H1 (cell line): ENCODE results near the gene MRPL34. TPM values are rescaled to one million over a fixed set of nuclear protein-coding genes. Genes with fewer than 3 reads are reported as not detected.

Experiments
- CTCF ChIA-PET: fragments of 300-600 bp; sonication (Branson Sonifier 250); formaldehyde crosslinking; loops from one replicate; lab custom pipeline; 2021; ENCODE audit not compliant: partially characterized antibody; lab: Charles Lee
- POLR2A ChIA-PET: fragments of 300-600 bp; sonication (Branson Sonifier 250); formaldehyde crosslinking; loops from one replicate; lab custom pipeline; 2021; ENCODE audit warnings: inconsistent platforms; ENCODE audit not compliant: partially characterized antibody; lab: Charles Lee
- DNase-seq, 2 experiments: peaks; one replicate each; pipeline versions ENCODE4 v3.0.0 to v3.0.0-alpha.2; 2010 to 2022; ENCODE audit warnings: low spot score in 2 of 2, low read depth in 1 of 2, mixed read lengths in 1 of 2
- FAIRE-seq: peaks from 2 replicates; lab custom pipeline; 2011; peaks lifted over from hg19 to GRCh38; lab: Jason Lieb, UNC
- H2AFZ ChIP-seq: 2 replicates; pipeline ENCODE4 v1.8.1; 2012; ENCODE audit warnings: low read length, inconsistent platforms
- H2AK5ac ChIP-seq: 2 replicates; pipeline ENCODE4 v1.6.1; 2013; ENCODE audit warnings: low read depth, low read length
- H2BK120ac ChIP-seq: replicated peaks from 2 replicates; pipeline ENCODE3; 2013; ENCODE audit warnings: low read depth, low read length, inconsistent platforms
- H2BK12ac ChIP-seq: 2 replicates; pipeline ENCODE4 v1.6.1; 2013; ENCODE audit warnings: low read depth, low read length
- H2BK15ac ChIP-seq: 2 replicates; pipeline ENCODE4 v1.6.1; 2013; ENCODE audit warnings: low read length
- H2BK20ac ChIP-seq: 2 replicates; pipeline ENCODE4 v1.6.1; 2013; ENCODE audit warnings: low read length
- H2BK5ac ChIP-seq: 2 replicates; pipeline ENCODE4 v1.6.1; 2013; ENCODE audit warnings: low read depth, low read length
- H3K14ac ChIP-seq: 2 replicates; pipeline ENCODE4 v1.6.1; 2013; ENCODE audit warnings: inconsistent platforms; ENCODE audit not compliant: insufficient read length
- H3K18ac ChIP-seq: 2 replicates; pipeline ENCODE4 v1.6.1; 2013; ENCODE audit warnings: low read length; ENCODE audit errors: extremely low read depth
- H3K23ac ChIP-seq: 2 replicates; pipeline ENCODE4 v1.6.1; 2013; ENCODE audit warnings: inconsistent platforms; ENCODE audit not compliant: insufficient read length
- H3K23me2 ChIP-seq: 2 replicates; pipeline ENCODE4 v1.6.1; 2013; ENCODE audit warnings: low read depth, low read length
- H3K27ac ChIP-seq: 2 replicates; pipeline ENCODE4 v1.6.1; 2011; ENCODE audit warnings: low read depth, low read length, inconsistent platforms
- H3K27me3 ChIP-seq, 4 experiments: replicated peaks in 1 of 4; 1 replicate in 1 of 4; 2 replicates in 3 of 4; pipeline versions ENCODE4 v1.6.1 to v1.8.1; 2011 to 2013; ENCODE audit warnings: low read length in 3 of 4, mild to moderate bottlenecking in 3 of 4, inconsistent platforms in 2 of 4, mixed read lengths in 2 of 4, moderate library complexity in 1 of 4; ENCODE audit not compliant: control insufficient read depth in 3 of 4, insufficient read depth in 3 of 4; ENCODE audit errors: extremely low read depth in 1 of 4
- H3K36me3 ChIP-seq, 4 experiments: 2 replicates each; pipeline versions ENCODE4 v1.6.1 to v1.8.1; 2011 to 2013; ENCODE audit warnings: mild to moderate bottlenecking in 4 of 4, low read length in 3 of 4, moderate library complexity in 2 of 4, control low read depth in 1 of 4, inconsistent platforms in 1 of 4; ENCODE audit not compliant: insufficient read depth in 4 of 4, control insufficient read depth in 2 of 4
- H3K4ac ChIP-seq: replicated peaks from 2 replicates; pipeline ENCODE3; 2013; ENCODE audit warnings: low read length, low read depth, mixed read lengths, inconsistent platforms; ENCODE audit not compliant: insufficient read length
- H3K4me1 ChIP-seq, 4 experiments: replicated peaks in 1 of 4; 1 replicate in 1 of 4; 2 replicates in 3 of 4; pipeline versions ENCODE4 v1.6.1 to v1.8.1; 2011 to 2013; ENCODE audit warnings: low read length in 3 of 4, inconsistent platforms in 2 of 4, mixed read lengths in 1 of 4; ENCODE audit not compliant: insufficient read depth in 4 of 4, control insufficient read depth in 3 of 4
- H3K4me2 ChIP-seq, 2 experiments: 2 replicates each; pipeline versions ENCODE4 v1.6.1 to v1.8.1; 2011 to 2013; ENCODE audit warnings: low read depth in 2 of 2, low read length in 2 of 2, control low read depth in 1 of 2, inconsistent platforms in 1 of 2, mild to moderate bottlenecking in 1 of 2; ENCODE audit not compliant: insufficient read depth in 1 of 2
- H3K4me3 ChIP-seq, 4 experiments: fragments of 200-600, 300-600 bp in 1 of 4; sonication (generic), shearing (Covaris generic), sonication (Bioruptor Twin) in 1 of 4; 2 replicates each; pipeline versions ENCODE4 v1.5.1 to v1.8.1; 2011 to 2016; ENCODE audit warnings: low read length in 4 of 4, low read depth in 3 of 4, control low read depth in 2 of 4, inconsistent platforms in 2 of 4, mild to moderate bottlenecking in 2 of 4, mixed read lengths in 1 of 4, moderate library complexity in 1 of 4; ENCODE audit not compliant: insufficient read depth in 2 of 4; ENCODE audit errors: extremely low read depth in 1 of 4
- H3K56ac ChIP-seq: replicated peaks from 2 replicates; pipeline ENCODE3; 2013; ENCODE audit warnings: low read depth, mild to moderate bottlenecking, mixed read lengths, low read length, inconsistent platforms; ENCODE audit not compliant: insufficient read length
- H3K79me1 ChIP-seq: 2 replicates; pipeline ENCODE4 v1.6.1; 2013; ENCODE audit warnings: low read depth, low read length, control low read depth
- H3K79me2 ChIP-seq, 2 experiments: 2 replicates each; pipeline versions ENCODE4 v1.6.1 to v1.8.1; 2012 to 2013; ENCODE audit warnings: low read length in 2 of 2, mild to moderate bottlenecking in 2 of 2, inconsistent platforms in 1 of 2; ENCODE audit not compliant: insufficient read depth in 2 of 2, control insufficient read depth in 1 of 2
- H3K9ac ChIP-seq, 4 experiments: replicated peaks in 1 of 4; 1 replicate in 1 of 4; 2 replicates in 3 of 4; pipeline versions ENCODE4 v1.6.1 to v1.8.1; 2011 to 2013; ENCODE audit warnings: low read depth in 3 of 4, low read length in 3 of 4, control low read depth in 2 of 4, mild to moderate bottlenecking in 2 of 4, moderate library complexity in 2 of 4, inconsistent platforms in 1 of 4; ENCODE audit errors: extremely low read depth in 1 of 4
- H3K9me3 ChIP-seq, 2 experiments: 2 replicates each; pipeline versions ENCODE4 v1.6.1 to v1.8.1; 2012 to 2013; ENCODE audit warnings: mild to moderate bottlenecking in 2 of 2, moderate library complexity in 2 of 2, control low read depth in 1 of 2, inconsistent platforms in 1 of 2, low read depth in 1 of 2, low read length in 1 of 2, mixed read lengths in 1 of 2; ENCODE audit not compliant: insufficient read depth in 2 of 2
- H4K20me1 ChIP-seq, 2 experiments: replicated peaks in 1 of 2; 2 replicates each; pipeline versions ENCODE3 to v1.8.1; 2011 to 2013; ENCODE audit warnings: inconsistent platforms in 2 of 2, low read length in 2 of 2, mild to moderate bottlenecking in 1 of 2; ENCODE audit not compliant: insufficient read depth in 2 of 2, control insufficient read depth in 1 of 2
- H4K5ac ChIP-seq: 2 replicates; pipeline ENCODE4 v1.6.1; 2013; ENCODE audit warnings: low read length, low read depth, mixed read lengths, inconsistent platforms; ENCODE audit not compliant: insufficient read length
- H4K8ac ChIP-seq: 2 replicates; pipeline ENCODE4 v1.8.0; 2013; ENCODE audit warnings: mild to moderate bottlenecking, moderate library complexity, low read length, inconsistent platforms; ENCODE audit not compliant: insufficient read depth; ENCODE audit errors: extremely low read depth
- H4K91ac ChIP-seq: replicated peaks from 2 replicates; pipeline ENCODE3; 2013; ENCODE audit warnings: low read length, mixed read lengths, inconsistent platforms; ENCODE audit not compliant: insufficient read length
- ATF3 ChIP-seq: IDR thresholded peaks from 2 replicates; pipeline ENCODE4 v1.6.1; 2011; ENCODE audit warnings: low read depth, mild to moderate bottlenecking, low read length; ENCODE audit not compliant: insufficient read depth
- CBX5 ChIP-seq: fragments of 300-800, 300-1000 bp; sonication (generic); IDR thresholded peaks from 2 replicates; pipeline ENCODE4 v1.7.1; 2016; ENCODE audit warnings: antibody characterized with exemption, low read length, low read depth
- CHD1 ChIP-seq: IDR thresholded peaks from 2 replicates; pipeline ENCODE4 v1.6.1; 2012; ENCODE audit warnings: low read depth, low read length, improper control_type of control experiment
- EP300 ChIP-seq, 2 experiments: IDR thresholded peaks; 1 replicate in 1 of 2; 2 replicates in 1 of 2; pipeline ENCODE4 v1.6.1; 2011 to 2012; ENCODE audit warnings: low read depth in 2 of 2, low read length in 2 of 2, mild to moderate bottlenecking in 2 of 2, borderline replicate concordance in 1 of 2, inconsistent platforms in 1 of 2, moderate library complexity in 1 of 2
- FOSL1 ChIP-seq: IDR thresholded peaks from 2 replicates; pipeline ENCODE4 v1.6.1; 2011; ENCODE audit warnings: mild to moderate bottlenecking, low read depth, low read length, moderate library complexity; ENCODE audit not compliant: insufficient read depth
- HDAC6 ChIP-seq: IDR thresholded peaks from one replicate; pipeline ENCODE4 v1.7.1; 2012; ENCODE audit warnings: low read depth, mild to moderate bottlenecking, inconsistent platforms, low read length, moderate library complexity
- POLR2AphosphoS5 ChIP-seq: IDR thresholded peaks from 2 replicates; pipeline ENCODE4 v1.6.1; 2011; ENCODE audit warnings: low read depth, low read length
- RBBP5 ChIP-seq: IDR thresholded peaks from 2 replicates; pipeline ENCODE4 v1.7.1; 2012; ENCODE audit warnings: low read depth, mild to moderate bottlenecking, inconsistent platforms, low read length, moderate library complexity, borderline replicate concordance
- SRF ChIP-seq: IDR thresholded peaks from 2 replicates; pipeline ENCODE4 v1.6.1; 2011; ENCODE audit warnings: mild to moderate bottlenecking, low read depth, low read length, moderate library complexity
- SUZ12 ChIP-seq: fragments of 200-600 bp; sonication (generic); IDR thresholded peaks from 2 replicates; pipeline ENCODE4 v1.6.1; 2012; ENCODE audit warnings: mild to moderate bottlenecking, inconsistent platforms, low read length, moderate library complexity, mixed read lengths
- ZNF274 ChIP-seq: IDR thresholded peaks from 2 replicates; pipeline ENCODE4 v1.7.0; 2012; ENCODE audit warnings: low read length, borderline replicate concordance; ENCODE audit errors: extremely low read depth
- WGBS, 2 experiments: shearing (Covaris generic) in 1 of 2; methylation state at CpG; one replicate each; pipeline versions ENCODE4 v1.1.6 to v1.1.7; 2013 to 2015; ENCODE audit warnings: low lambda C conversion rate in 2 of 2, mixed read lengths in 2 of 2, inconsistent platforms in 1 of 2, low coverage in 1 of 2, missing lambda C conversion rate in 1 of 2; ENCODE audit not compliant: insufficient replicate concordance in 2 of 2, insufficient coverage in 1 of 2, insufficient read length in 1 of 2; ENCODE audit errors: extremely low coverage in 1 of 2, missing lambda C conversion rate in 1 of 2; 5-methylcytosine and 5-hydroxymethylcytosine counted together
- polyA plus RNA-seq, 7 experiments: library from polyadenylated mRNA; depleted of rRNA in 3 of 7; stranded (reverse) in 5 of 7; unstranded in 2 of 7; fragments of >200 nt in 5 of 7; fragments of 200-250 nt in 2 of 7; gene quantifications; 1 replicate in 5 of 7; 2 replicates in 1 of 7; 4 replicates in 1 of 7; pipeline versions ENCODE4 v1.2.1 to v1.2.3, GENCODE V29; 2011 to 2013; ENCODE audit warnings: missing spikeins in 2 of 7, mixed read lengths in 2 of 7
- total RNA-seq: library from RNA; stranded (reverse); fragmentation: NEBNext Ultra II Directional; extraction: Animal tissue kit (Norgen Biotek cat#: 25700); gene quantifications from 2 replicates; pipeline ENCODE4 v1.2.1, GENCODE V29; 2021

MRPL34 gene
- total and polyA plus RNA-seq, 2 of the 8 experiments (the other 6 are each of a cell fraction or from before 2014, with no cell fraction given) = 91.9 to 99.6 TPM

GRCh38 chr19:17340302-17340870 is 34.7 kb downstream of the MRPL34 start:
- H3K79me2 ChIP-seq = no peaks in the 10 kb centered on the region
- POLR2A ChIA-PET = interaction anchor here (1.0 to 13.5 kb wide), 2 partner anchors 15 to 31 kb away, joined by 3 to 100 read pairs; partner anchors contain the start of gene DDA1
- H3K4me1 ChIP-seq = peaks cover 0 to 25% (median 19%) of the 10 kb centered on the region in 4 experiments; a peak in 5 of 7 replicates
- H3K56ac ChIP-seq = no peak overlapping the region
- peaks cover 0 to 3% (median 0%) of the 10 kb centered on the region in 4 experiments; a peak in 1 of 8 replicates for H3K36me3 ChIP-seq
- peaks cover 3% of the 10 kb centered on the region for H3K79me1 ChIP-seq
- H2AFZ ChIP-seq = no peak overlapping the region
- 10% methylated on average over 13 of the region's 21 CpGs; no CpG with 5 or more reads in 1 of the 2 experiments for WGBS, 2 experiments
- no peaks in the 10 kb centered on the region for H3K9me3 ChIP-seq
- peak overlapping the region; percentile 17 to 71 for H3K4me2 ChIP-seq
- peak overlapping the region; percentile 75 for H2BK5ac ChIP-seq
- H3K9ac ChIP-seq = no peak overlapping the region
- H3K23ac ChIP-seq = no peak overlapping the region
- no peak overlapping the region for H3K27ac ChIP-seq
- no peak overlapping the region for H2BK120ac ChIP-seq
- DNase-seq (peak; percentile 77 to 91), FAIRE-seq (no peak)
- peak overlapping the region; percentile 14 to 49 (median 22); a peak in 5 of 8 replicates for H3K4me3 ChIP-seq
- no peaks in the 10 kb centered on the region for H3K27me3 ChIP-seq
- peak overlapping the region; percentile 65 for H4K91ac ChIP-seq
- H4K20me1 ChIP-seq = peaks cover 0 to 2% of the 10 kb centered on the region in 2 experiments
- CTCF ChIA-PET = interaction anchor here (0.7 to 13.5 kb wide), 4 partner anchors 10 to 262 kb away, joined by 3 to 153 read pairs (median 4); partner anchors contain the start of gene CCDC194
- H2BK15ac ChIP-seq = peak overlapping the region; percentile 88; the same call in 1 of the 2 replicates
- no peak overlapping the region for H2BK12ac ChIP-seq
- H2AK5ac ChIP-seq = no peak overlapping the region
- H4K5ac ChIP-seq = peak overlapping the region; percentile 75
- H2BK20ac ChIP-seq = no peak overlapping the region
- no peak overlapping the region for H3K14ac ChIP-seq
- H4K8ac ChIP-seq = peak overlapping the region; percentile 82; the same call in 1 of the 2 replicates
- no peak overlapping the region for H3K4ac ChIP-seq
- peaks cover 14% of the 10 kb centered on the region for H3K23me2 ChIP-seq
- H3K18ac ChIP-seq = peak overlapping the region; percentile 60; the same call in 1 of the 2 replicates
- TF ChIP-seq ATF3 (no peak), EP300 (IDR thresholded peaks at IDR 0.05; ENCODE audit: borderline replicate concordance in 1 of 2, low read depth in 2 of 2, low read length in 2 of 2) (no peak), SRF (no peak), HDAC6 (no peak), ZNF274 (no peak), CBX5 (no peak), FOSL1 (no peak), POLR2AphosphoS5 (0 out of 2 replicates have a peak, but pooled peaks have one; percentile 8), CHD1 (no peak), RBBP5 (no peak), SUZ12 (no peak)
